PC-3 (cell line): ENCODE measurements around the gene SLC6A3.

Source experiments
- CTCF ChIP-seq: fragments of 300-600 bp; sonication (generic); conservative IDR thresholded peaks from 2 replicates; pipeline ENCODE4 v1.5.1; 2017; ENCODE audit warnings: antibody characterized with exemption, low read depth, mild to moderate bottlenecking, low read length
- EZH2 ChIP-seq: fragments of 300-600 bp; sonication (generic); IDR thresholded peaks from one replicate; pipeline ENCODE4 v1.6.1; 2017; ENCODE audit warnings: antibody characterized with exemption, mild to moderate bottlenecking, low read length; ENCODE audit not compliant: unreplicated experiment

GRCh38 chr5:1481266-1481958, 36.2 kb upstream of the SLC6A3 start:
- TF ChIP-seq CTCF (no peak), EZH2 (no peak)
